Right atrium auricular region (tissue), 2 donors: ENCODE data around the gene EIF4G1. TPM values are rescaled to one million over a fixed set of nuclear protein-coding genes. Genes with fewer than 3 reads are reported as not detected.

Source experiments
- DNase-seq: peaks from one replicate; pipeline ENCODE4 v3.0.0-alpha.2; 2019; ENCODE audit warnings: low spot score
- H3K27ac ChIP-seq, 2 donors: fragments of 200-600 bp; sonication (generic); 1 replicate in 1 of 2; 2 replicates in 1 of 2; pipeline ENCODE4 v1.5.1; 2016 to 2019
- H3K27me3 ChIP-seq, 2 donors: fragments of 200-600 bp; sonication (generic); one replicate each; pipeline versions ENCODE4 v1.5.1 to v1.6.0; 2017 to 2019
- H3K36me3 ChIP-seq: fragments of 200-600 bp; sonication (generic); one replicate; pipeline ENCODE4 v1.5.1; 2016
- H3K4me1 ChIP-seq, 2 donors: fragments of 200-600 bp; sonication (generic); one replicate each; pipeline versions ENCODE4 v1.5.1 to v1.6.0; 2017 to 2019
- H3K4me3 ChIP-seq, 2 donors: fragments of 200-600 bp; sonication (generic); 1 replicate in 1 of 2; 2 replicates in 1 of 2; pipeline ENCODE4 v1.5.1; 2017 to 2019; ENCODE audit warnings: mild to moderate bottlenecking in 1 of 2, moderate library complexity in 1 of 2
- H3K9me3 ChIP-seq, 2 donors: fragments of 200-600 bp; sonication (generic); one replicate each; pipeline ENCODE4 v1.5.1; 2019
- CTCF ChIP-seq, 2 donors: fragments of 200-600 bp; sonication (generic); IDR thresholded peaks; one replicate each; pipeline ENCODE4 v1.5.1; 2019; ENCODE audit warnings: antibody characterized with exemption in 2 of 2
- total RNA-seq, 2 donors: library from RNA; depleted of rRNA; stranded (reverse); fragments of >200 nt; gene quantifications; one replicate each; pipeline ENCODE4 v1.1.0, GENCODE V29; 2016

EIF4G1 gene
- total RNA-seq, 2 donors from 2014 or later, result 270 to 276 TPM

DNA sequence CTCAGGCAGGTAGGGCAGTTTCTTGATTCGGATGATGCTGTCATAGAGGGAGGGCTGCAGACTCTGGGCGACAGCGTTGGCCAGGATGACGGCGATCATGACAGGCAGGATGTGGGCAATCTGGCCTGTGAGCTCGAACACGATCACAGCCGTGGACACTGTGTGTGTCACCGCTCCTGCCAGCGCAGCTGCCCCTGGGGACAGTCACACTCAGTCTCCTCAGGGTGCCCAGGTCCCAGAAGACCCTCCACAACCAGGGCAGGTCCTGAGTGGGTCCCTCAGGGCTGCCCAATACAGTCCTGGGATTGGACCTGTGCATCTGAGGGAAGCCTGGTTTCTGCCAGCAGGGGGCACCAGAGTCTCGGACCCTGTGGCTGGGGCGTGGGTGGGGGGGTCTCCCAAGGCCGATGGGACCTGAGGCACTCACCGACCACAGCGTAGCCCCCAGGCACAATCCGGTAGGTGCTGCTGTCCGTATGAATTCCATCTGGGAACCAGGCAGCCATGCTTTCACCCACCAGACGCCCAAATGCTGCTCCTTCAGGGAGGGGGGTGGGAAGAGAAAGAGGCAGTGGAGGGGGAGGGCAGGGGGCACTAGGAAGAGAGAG is 39.8 kb downstream of the EIF4G1 start:
- no peak for DNase-seq
- no peaks in the 10 kb centered on the region for H3K36me3 ChIP-seq
- no peaks in the 10 kb centered on the region for H3K4me1 ChIP-seq
- peak; percentile 53 to 82 for TF ChIP-seq CTCF (IDR thresholded peaks at IDR 0.05)
- H3K27ac ChIP-seq, result no peak overlapping the region
- no peak overlapping the region for H3K4me3 ChIP-seq
- no peaks in the 10 kb centered on the region for H3K9me3 ChIP-seq
- H3K27me3 ChIP-seq, result no peaks in the 10 kb centered on the region

- Histone ChIP-seq H3K4me1 (no peaks in the 10 kb centered on the region), H3K36me3 (no peaks in the 10 kb centered on the region), H3K27me3 (no peaks in the 10 kb centered on the region), H3K9me3 (no peaks in the 10 kb centered on the region), H3K4me3 (no peak overlapping the region), H3K27ac (no peak overlapping the region)
- TF ChIP-seq CTCF (IDR thresholded peaks at IDR 0.05), result no peak
- DNase-seq, result no peak
Measured at GRCh38 chr3:184354754-184355153, 40.3 kb downstream of the EIF4G1 start.

GRCh38 chr3:184355261-184356040 is 41.0 kb downstream of the EIF4G1 start:
- no peak for TF ChIP-seq CTCF (IDR thresholded peaks at IDR 0.05)
- H3K36me3 ChIP-seq, result no peaks in the 10 kb centered on the region
- DNase-seq, result no peak
- H3K4me1 ChIP-seq, result peaks cover 0 to 6% of the 10 kb centered on the region in 2 donors
- no peak overlapping the region for H3K27ac ChIP-seq
- H3K4me3 ChIP-seq, result no peak overlapping the region
- H3K27me3 ChIP-seq, result no peaks in the 10 kb centered on the region
- H3K9me3 ChIP-seq, result no peaks in the 10 kb centered on the region

- DNase-seq, result no peak
- Histone ChIP-seq H3K4me3 (no peak overlapping the region), H3K27ac (no peak overlapping the region), H3K36me3 (no peaks in the 10 kb centered on the region), H3K4me1 (peaks cover 0 to 15% of the 10 kb centered on the region in 2 donors), H3K27me3 (no peaks in the 10 kb centered on the region), H3K9me3 (no peaks in the 10 kb centered on the region)
- no peak for TF ChIP-seq CTCF (IDR thresholded peaks at IDR 0.05)
Measured at GRCh38 chr3:184357248-184358123, 43.1 kb downstream of the EIF4G1 start.

- no peaks in the 10 kb centered on the region for H3K9me3 ChIP-seq
- DNase-seq, result no peak
- no peak overlapping the region for H3K27ac ChIP-seq
- H3K4me1 ChIP-seq, result peaks cover 0 to 15% of the 10 kb centered on the region in 2 donors
- no peak overlapping the region for H3K4me3 ChIP-seq
- no peak for TF ChIP-seq CTCF (IDR thresholded peaks at IDR 0.05)
- no peaks in the 10 kb centered on the region for H3K36me3 ChIP-seq
- H3K27me3 ChIP-seq, result no peaks in the 10 kb centered on the region
Measured at GRCh38 chr3:184358124-184358767, 43.8 kb downstream of the EIF4G1 start.
